CD14-positive monocyte (primary cell): Measurements from ENCODE around the gene SLC37A2. TPM values are rescaled to one million over a fixed set of nuclear protein-coding genes. Genes with fewer than 3 reads are reported as not detected.

Experiments
- DNase-seq, 3 donors: peaks; one replicate each; pipeline ENCODE4 v3.0.0-alpha.2; 2011 to 2022
- H2AFZ ChIP-seq: 2 replicates; pipeline ENCODE4 v1.6.0; 2012; ENCODE audit warnings: mild to moderate bottlenecking, low read depth, low read length, inconsistent platforms; ENCODE audit not compliant: insufficient read depth, poor library complexity, severe bottlenecking
- H3K27ac ChIP-seq, 2 donors: 1 replicate in 1 of 2; 2 replicates in 1 of 2; pipeline ENCODE4 v1.5.1; 2012 to 2013; ENCODE audit warnings: low read length in 2 of 2, control low read depth in 1 of 2, inconsistent platforms in 1 of 2, low read depth in 1 of 2, mild to moderate bottlenecking in 1 of 2
- H3K27me3 ChIP-seq, 2 donors: one replicate each; pipeline versions ENCODE4 v1.6.0 to v1.6.1; 2011 to 2013; ENCODE audit warnings: low read length in 2 of 2; ENCODE audit not compliant: control insufficient read depth in 2 of 2, insufficient read depth in 2 of 2
- H3K36me3 ChIP-seq, 2 donors: replicated peaks in 1 of 2; 1 replicate in 1 of 2; 2 replicates in 1 of 2; pipeline versions ENCODE4 v1.5.1 to v1.6.1; 2012 to 2013; ENCODE audit warnings: low read length in 2 of 2, control low read depth in 1 of 2, inconsistent platforms in 1 of 2, mild to moderate bottlenecking in 1 of 2; ENCODE audit not compliant: insufficient read depth in 2 of 2, control insufficient read depth in 1 of 2
- H3K4me1 ChIP-seq, 2 donors: 1 replicate in 1 of 2; 2 replicates in 1 of 2; pipeline versions ENCODE4 v1.5.1 to v1.6.1; 2012 to 2013; ENCODE audit warnings: low read length in 2 of 2, control low read depth in 1 of 2, inconsistent platforms in 1 of 2, mild to moderate bottlenecking in 1 of 2, moderate library complexity in 1 of 2; ENCODE audit not compliant: insufficient read depth in 2 of 2, control insufficient read depth in 1 of 2
- H3K4me2 ChIP-seq: replicated peaks from 2 replicates; pipeline ENCODE3; 2012; ENCODE audit warnings: low read length, moderate library complexity, mild to moderate bottlenecking; ENCODE audit not compliant: poor library complexity, severe bottlenecking; ENCODE audit errors: extremely low read depth
- H3K4me3 ChIP-seq, 3 experiments: fragments of 200-600 bp in 1 of 3; sonication (generic) in 1 of 3; replicated peaks in 1 of 3; 1 replicate in 2 of 3; 2 replicates in 1 of 3; pipeline ENCODE4 v1.5.1; 2011 to 2013; ENCODE audit warnings: low read length in 3 of 3, mild to moderate bottlenecking in 3 of 3, control low read depth in 2 of 3, low read depth in 2 of 3, inconsistent platforms in 1 of 3, moderate library complexity in 1 of 3
- H3K79me2 ChIP-seq: 2 replicates; pipeline ENCODE4 v1.6.0; 2012; ENCODE audit warnings: mild to moderate bottlenecking, control low read depth, inconsistent platforms, low read length, moderate library complexity; ENCODE audit not compliant: insufficient read depth
- H3K9ac ChIP-seq: 2 replicates; pipeline ENCODE4 v1.6.0; 2017; ENCODE audit warnings: low read length, mild to moderate bottlenecking; ENCODE audit not compliant: insufficient read depth, poor library complexity, severe bottlenecking
- H3K9me3 ChIP-seq, 2 donors: replicated peaks in 1 of 2; 1 replicate in 1 of 2; 2 replicates in 1 of 2; pipeline versions ENCODE4 v1.5.1 to v1.6.1; 2012 to 2013; ENCODE audit warnings: low read length in 2 of 2, control low read depth in 1 of 2; ENCODE audit not compliant: control insufficient read depth in 1 of 2, insufficient read depth in 1 of 2
- H4K20me1 ChIP-seq: 2 replicates; pipeline ENCODE4 v1.6.0; 2012; ENCODE audit warnings: mild to moderate bottlenecking, low read length, control low read depth, moderate library complexity; ENCODE audit not compliant: insufficient read depth
- H3K27ac Mint-ChIP-seq, 7 donors: one replicate each; pipeline ENCODE4 v1.8.0; 2020; ENCODE audit warnings: mild to moderate bottlenecking in 7 of 7, mixed read lengths in 7 of 7, moderate library complexity in 6 of 7, inconsistent platforms in 2 of 7
- H3K27me3 Mint-ChIP-seq, 3 donors: one replicate each; pipeline ENCODE4 v1.8.0; 2021 to 2022; ENCODE audit warnings: low read depth in 3 of 3, mild to moderate bottlenecking in 3 of 3, mixed read lengths in 3 of 3, moderate library complexity in 3 of 3, inconsistent platforms in 1 of 3
- H3K36me3 Mint-ChIP-seq, 2 donors: one replicate each; pipeline ENCODE4 v1.8.0; 2020; ENCODE audit warnings: mixed read lengths in 2 of 2, inconsistent platforms in 1 of 2, mild to moderate bottlenecking in 1 of 2
- H3K4me1 Mint-ChIP-seq: one replicate; pipeline ENCODE4 v1.8.0; 2020; ENCODE audit warnings: mild to moderate bottlenecking, mixed read lengths
- H3K4me3 Mint-ChIP-seq, 2 donors: one replicate each; pipeline ENCODE4 v1.8.0; 2020; ENCODE audit warnings: mild to moderate bottlenecking in 2 of 2, mixed read lengths in 2 of 2, moderate library complexity in 1 of 2
- H3K9me3 Mint-ChIP-seq, 7 donors: one replicate each; pipeline ENCODE4 v1.8.0; 2020 to 2022; ENCODE audit warnings: mixed read lengths in 7 of 7, mild to moderate bottlenecking in 6 of 7, moderate library complexity in 6 of 7, inconsistent platforms in 2 of 7
- WGBS: methylation state at CpG from one replicate; pipeline ENCODE4 v1.1.5; 2013; ENCODE audit warnings: missing lambda C conversion rate; ENCODE audit not compliant: insufficient coverage; 5-methylcytosine and 5-hydroxymethylcytosine counted together
- intact Hi-C, 2 donors: fragments of 100-400 bp; cut with micrococcal nuclease; formaldehyde crosslinking; loops; one replicate each; pipeline versions ENCODE4 v1.15.0 to v1.15.1; 2023
- polyA plus RNA-seq, 3 donors: library from polyadenylated mRNA; depleted of rRNA in 1 of 3; unstranded in 2 of 3; stranded (reverse) in 1 of 3; fragments of 300-500 nt in 2 of 3; fragments of >200 nt in 1 of 3; fragmentation: Illumina TruSeq in 2 of 3; gene quantifications; 1 replicate in 2 of 3; 2 replicates in 1 of 3; pipeline ENCODE4 v1.2.3, GENCODE V29; 2012 to 2021
- TF ChIP-seq, protein P1 (sequence below): fragments of 200-600 bp; IDR thresholded peaks from one replicate; pipeline ENCODE4 v1.8.0; 2022; ENCODE audit warnings: antibody characterized with exemption, mild to moderate bottlenecking

SLC37A2 gene
- polyA plus RNA-seq, 3 donors = 70.8 to 81.5 (median 78.9) TPM

GRCh38 chr11:125084057-125084416 lies 20.9 kb downstream of the SLC37A2 start:
- Mint-ChIP-seq H3K4me1 (peaks cover 16% of the 10 kb centered on the region), H3K9me3 (no peaks in the 10 kb centered on the region), H3K27me3 (peaks cover 0 to 6% (median 6%) of the 10 kb centered on the region in 3 donors), H3K4me3 (no peak overlapping the region), H3K36me3 (peaks cover 93 to 99% of the 10 kb centered on the region in 2 donors), H3K27ac (peak overlapping the region in 2 of 7 donors; percentile 47 to 61)
- H4K20me1 ChIP-seq = no peaks in the 10 kb centered on the region
- peaks cover 86 to 98% of the 10 kb centered on the region in 2 donors for H3K36me3 ChIP-seq
- DNase-seq = no peak
- no peak overlapping the region for H3K4me2 ChIP-seq
- 98% methylated on average over 11 of the region's 11 CpGs for WGBS
- no peak overlapping the region for H3K4me3 ChIP-seq
- H3K27ac ChIP-seq = no peak overlapping the region
- intact Hi-C loops = no loop called here
- no peaks in the 10 kb centered on the region for H3K27me3 ChIP-seq
- TF ChIP-seq, protein P1, sequence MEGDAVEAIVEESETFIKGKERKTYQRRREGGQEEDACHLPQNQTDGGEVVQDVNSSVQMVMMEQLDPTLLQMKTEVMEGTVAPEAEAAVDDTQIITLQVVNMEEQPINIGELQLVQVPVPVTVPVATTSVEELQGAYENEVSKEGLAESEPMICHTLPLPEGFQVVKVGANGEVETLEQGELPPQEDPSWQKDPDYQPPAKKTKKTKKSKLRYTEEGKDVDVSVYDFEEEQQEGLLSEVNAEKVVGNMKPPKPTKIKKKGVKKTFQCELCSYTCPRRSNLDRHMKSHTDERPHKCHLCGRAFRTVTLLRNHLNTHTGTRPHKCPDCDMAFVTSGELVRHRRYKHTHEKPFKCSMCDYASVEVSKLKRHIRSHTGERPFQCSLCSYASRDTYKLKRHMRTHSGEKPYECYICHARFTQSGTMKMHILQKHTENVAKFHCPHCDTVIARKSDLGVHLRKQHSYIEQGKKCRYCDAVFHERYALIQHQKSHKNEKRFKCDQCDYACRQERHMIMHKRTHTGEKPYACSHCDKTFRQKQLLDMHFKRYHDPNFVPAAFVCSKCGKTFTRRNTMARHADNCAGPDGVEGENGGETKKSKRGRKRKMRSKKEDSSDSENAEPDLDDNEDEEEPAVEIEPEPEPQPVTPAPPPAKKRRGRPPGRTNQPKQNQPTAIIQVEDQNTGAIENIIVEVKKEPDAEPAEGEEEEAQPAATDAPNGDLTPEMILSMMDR = no peak
- no peaks in the 10 kb centered on the region for H3K9me3 ChIP-seq
- no peaks in the 10 kb centered on the region for H3K79me2 ChIP-seq
- no peak overlapping the region for H2AFZ ChIP-seq
- no peak overlapping the region for H3K9ac ChIP-seq
- H3K4me1 ChIP-seq = peaks cover 10 to 14% of the 10 kb centered on the region in 2 donors

DNA sequence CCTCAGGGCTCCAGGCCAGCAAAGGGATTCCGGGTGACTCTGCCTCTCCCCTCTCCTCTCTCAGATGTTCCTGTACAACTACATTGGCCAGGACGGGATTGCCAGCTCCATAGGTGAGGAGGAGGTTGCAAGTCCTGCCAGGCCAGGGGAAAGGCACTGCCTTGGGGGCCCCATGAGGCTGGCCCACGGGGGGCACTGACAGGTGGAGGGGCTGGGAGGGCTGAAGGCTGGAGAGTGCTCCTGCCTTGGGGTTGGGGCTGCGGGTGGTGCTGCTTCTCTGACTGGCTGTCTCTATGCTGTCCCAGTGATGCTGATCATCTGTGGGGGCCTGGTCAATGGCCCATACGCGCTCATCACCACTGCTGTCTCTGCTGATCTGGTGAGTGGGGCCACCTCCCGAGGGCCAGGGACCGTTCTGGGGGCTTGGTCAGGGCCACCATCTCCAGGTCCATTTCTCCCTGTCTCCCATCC lies 21.7 kb downstream of the SLC37A2 start:
- 98% methylated on average over 7 of the region's 8 CpGs for WGBS

More for the DNA sequence above, 21.7 kb downstream of the SLC37A2 start:
- peaks cover 86 to 93% of the 10 kb centered on the region in 2 donors for H3K36me3 ChIP-seq
- Mint-ChIP-seq H3K27me3 (peaks cover 0 to 6% (median 6%) of the 10 kb centered on the region in 3 donors), H3K9me3 (no peaks in the 10 kb centered on the region), H3K4me3 (no peak overlapping the region), H3K4me1 (peaks cover 8% of the 10 kb centered on the region), H3K27ac (peak overlapping the region in 3 of 7 donors; percentile 31 to 81 (median 51)), H3K36me3 (peaks cover 90 to 96% of the 10 kb centered on the region in 2 donors)
- no peaks in the 10 kb centered on the region for H3K79me2 ChIP-seq
- H3K9me3 ChIP-seq = no peaks in the 10 kb centered on the region
- no peaks in the 10 kb centered on the region for H3K27me3 ChIP-seq
- no peak overlapping the region for H2AFZ ChIP-seq
- TF ChIP-seq, protein P1 = no peak
- H3K27ac ChIP-seq = no peak overlapping the region
- no peak overlapping the region for H3K4me3 ChIP-seq
- H3K4me1 ChIP-seq = peaks cover 3 to 6% of the 10 kb centered on the region in 2 donors
- intact Hi-C loops = no loop called here
- no peak overlapping the region for H3K4me2 ChIP-seq
- no peak for DNase-seq
- H3K9ac ChIP-seq = no peak overlapping the region
- no peaks in the 10 kb centered on the region for H4K20me1 ChIP-seq
